NCI-H446 (cell line): ENCODE measurements around the gene PACSIN1.

Source experiments
- DNase-seq, 2 experiments: peaks; one replicate each; lab custom pipeline; 2025; lab: John Stamatoyannopoulos, UW

PACSIN1 gene

DNA sequence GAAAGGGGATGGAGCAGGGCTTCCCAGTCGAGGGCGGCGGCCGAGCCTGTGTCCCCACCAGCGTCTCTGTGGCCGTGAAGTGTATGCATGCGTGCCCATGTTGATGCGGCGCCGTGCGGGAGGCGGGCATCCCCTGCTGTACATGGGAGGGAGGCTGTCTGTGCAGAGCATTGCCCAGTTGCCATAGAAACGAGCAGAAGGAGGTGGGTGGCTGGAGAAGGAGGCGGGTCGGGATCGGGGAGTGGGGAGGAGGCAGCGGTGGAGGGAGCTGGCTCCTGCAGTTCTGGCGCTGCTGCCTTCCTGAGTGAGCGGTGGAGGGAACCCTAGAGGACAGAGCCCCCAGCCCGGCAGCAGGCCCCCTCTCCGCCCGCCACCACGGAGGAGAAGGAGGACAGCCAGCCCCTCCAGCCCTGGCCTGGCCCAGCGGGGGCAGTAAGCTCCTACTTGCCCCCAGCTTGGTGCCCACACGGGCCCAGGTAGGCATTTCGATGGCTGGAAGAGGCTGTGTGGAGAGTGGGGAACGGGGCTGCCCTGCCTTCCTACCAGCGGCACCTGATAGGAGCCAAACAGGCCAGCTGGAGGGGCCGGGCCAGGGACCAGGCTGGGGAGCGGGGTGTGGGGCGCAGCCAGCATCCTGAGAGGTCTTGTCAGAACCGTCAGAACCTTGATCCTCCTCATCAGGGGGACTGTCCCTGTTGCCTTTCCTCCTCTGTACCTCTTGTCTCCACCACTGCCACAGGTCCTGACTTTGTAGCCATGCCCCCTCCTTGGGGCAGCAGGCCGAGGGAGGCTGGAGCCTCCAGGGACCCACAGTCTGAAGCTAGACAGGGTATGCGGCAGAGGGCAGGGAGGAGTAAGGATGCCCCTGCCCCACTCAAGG is 49.0 kb downstream of the PACSIN1 start:
- peak in 1 of 2 experiments; percentile 19 for DNase-seq

DNA sequence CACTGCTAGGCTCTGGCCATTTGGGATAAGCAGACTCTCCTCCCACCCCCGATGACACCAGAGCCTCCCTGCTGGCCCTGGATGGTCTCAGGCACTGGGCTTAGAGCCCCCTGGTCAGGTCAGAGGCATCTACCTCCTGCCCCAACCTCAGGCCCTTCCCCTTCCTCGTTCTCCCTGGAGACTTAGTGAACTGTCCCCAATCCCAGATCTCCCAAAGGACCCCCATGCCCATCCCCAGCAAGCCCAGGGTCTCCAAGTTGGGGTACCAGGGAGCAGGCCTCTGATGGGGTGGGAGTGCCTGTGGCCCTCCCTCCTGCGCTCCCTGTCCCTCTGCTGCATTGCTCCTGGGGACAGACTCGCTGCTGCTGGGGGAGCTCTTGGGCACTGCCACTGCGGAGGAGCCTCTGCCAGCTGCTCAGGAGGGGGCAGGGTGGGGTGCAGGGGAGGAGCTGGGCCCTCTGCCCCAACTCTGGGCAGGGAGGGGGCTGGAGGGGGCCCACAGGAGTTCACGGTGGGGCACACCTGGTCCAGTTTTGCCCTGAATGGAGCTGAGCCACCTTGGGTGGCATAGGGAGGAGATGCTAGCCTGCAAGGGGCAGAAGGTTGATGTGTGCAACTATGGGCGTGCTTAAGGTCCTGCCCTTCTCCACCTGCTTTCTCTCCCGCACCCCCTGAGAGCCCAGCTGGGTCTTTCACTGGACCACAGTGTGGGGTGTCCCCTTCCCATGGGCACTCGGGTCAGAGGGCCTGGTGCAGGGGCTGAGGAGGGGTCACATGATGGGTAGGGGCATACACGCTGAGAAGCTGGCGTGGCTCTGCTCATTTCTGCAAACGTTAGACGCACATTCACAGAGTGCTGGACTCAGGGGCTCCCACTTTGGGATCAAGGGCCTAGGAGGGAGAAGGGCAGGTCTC is 49.9 kb downstream of the PACSIN1 start:
- DNase-seq: no peak

DNA sequence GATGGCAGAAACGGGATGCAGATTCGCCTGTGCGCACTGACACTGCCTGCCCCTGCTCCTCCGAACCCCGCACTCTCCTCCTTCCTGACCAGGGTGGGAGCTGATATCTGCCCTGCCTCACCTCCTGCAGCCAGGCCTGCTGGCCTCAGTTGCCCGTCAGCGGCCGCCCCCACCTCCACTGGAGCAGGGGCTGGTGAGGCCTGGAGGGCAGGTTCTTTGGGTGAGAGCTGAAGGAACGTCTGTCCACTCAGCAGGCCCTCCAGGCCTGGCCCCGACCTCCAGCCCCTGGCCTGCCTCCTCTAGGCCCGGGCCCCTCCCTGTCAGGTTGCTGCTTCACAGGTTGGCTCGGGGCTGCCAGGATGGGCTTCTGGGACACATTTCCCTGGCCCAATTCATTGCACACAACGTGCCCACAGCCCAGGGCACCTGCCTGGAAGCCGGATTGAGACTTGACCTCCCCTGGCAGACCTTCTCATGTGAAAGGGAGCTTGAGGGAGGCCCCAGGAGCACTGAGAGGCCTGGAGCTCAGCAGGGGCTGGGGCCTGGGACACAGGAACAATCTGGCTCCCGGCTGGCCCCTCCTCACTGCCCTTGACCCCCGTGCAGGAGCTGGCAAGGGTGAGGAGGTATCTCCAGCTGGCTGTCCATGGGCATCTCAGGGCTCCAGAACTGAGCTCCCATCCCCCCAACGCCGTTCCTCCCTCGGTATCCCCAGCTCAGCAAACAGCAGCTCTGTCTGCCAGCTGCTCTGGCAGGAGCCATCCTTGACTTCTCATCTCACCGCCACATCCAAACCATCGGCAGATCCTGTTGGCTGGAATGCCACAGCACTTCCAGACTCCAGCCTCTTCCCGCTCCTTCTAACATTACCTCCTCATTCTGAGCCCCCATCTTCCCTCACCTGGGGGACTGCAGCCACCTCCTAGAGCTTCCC is 50.8 kb downstream of the PACSIN1 start:
- DNase-seq: no peak

DNA sequence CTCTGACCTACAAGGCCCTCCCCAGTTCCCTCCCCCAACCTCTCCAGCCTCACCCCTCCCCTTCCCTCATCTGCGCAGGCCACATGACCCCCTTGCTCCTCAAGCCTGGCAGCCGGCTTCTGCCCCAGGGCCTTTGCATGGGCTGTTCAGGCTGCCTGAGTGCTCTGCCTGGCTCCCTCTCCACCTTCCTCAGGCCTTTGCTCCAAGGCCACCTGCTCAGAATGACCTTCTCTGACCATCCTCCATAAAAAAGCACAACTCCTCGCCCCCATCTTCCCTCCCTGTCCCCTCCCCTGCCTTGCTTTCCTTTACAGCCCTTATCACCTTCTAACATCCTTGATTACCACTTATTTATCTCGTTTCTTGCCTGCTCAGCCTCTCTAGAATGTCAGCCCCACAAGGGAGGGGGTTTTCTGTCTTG is 51.6 kb downstream of the PACSIN1 start:
- no peak for DNase-seq

DNA sequence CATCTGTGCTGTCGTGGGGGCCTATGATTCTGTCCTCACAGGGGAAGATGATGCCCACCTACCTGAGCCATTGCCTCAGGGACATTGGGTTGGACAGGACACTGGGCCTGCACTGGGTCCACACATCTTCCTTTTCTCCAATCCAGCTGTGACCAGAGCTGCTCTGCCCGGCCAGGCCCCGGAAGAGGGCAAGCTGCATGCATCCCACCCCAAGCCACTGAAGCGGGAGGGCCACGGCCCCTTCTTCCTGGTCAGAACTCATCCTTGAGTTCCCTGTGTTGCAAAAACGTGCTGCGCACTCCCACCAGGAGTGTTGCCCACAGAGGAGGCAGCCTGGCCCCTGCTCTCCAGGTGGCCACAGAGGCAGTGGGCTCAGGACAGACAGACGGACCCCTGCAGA is 52.1 kb downstream of the PACSIN1 start:
- DNase-seq: no peak

DNA sequence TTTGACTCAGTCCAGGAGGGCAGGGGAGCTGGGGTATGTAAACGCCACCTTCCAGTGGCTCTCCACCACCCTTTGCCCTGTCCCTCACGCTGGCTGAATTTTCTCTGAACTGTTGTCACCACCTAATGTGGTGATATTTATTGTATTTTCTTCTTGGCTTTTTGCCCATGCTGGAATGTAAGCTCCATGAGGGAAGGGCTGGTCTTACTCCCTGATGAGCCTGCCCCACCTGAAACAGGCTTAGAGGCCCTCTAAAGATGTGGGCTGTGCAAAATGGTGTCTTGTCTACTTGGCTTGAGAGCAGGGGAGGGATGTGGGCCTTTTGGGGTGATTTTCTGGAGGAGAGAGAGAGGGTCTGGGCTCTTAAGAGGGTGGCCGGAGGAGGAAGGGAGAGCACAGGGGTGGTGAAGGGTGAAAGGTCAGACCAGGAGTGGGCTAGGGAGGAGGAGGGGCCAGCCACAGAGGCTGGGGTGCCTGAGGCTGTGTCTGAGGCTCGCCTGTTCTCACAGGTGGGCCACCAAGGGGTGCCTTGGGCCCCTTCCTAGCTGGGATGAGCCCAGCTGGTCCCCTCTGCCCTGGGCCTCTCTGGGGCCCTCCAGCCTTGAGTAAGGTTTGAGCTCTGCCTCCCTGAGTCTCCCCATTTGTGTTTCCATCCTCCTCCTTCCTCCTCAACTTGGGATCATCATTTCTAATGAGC is 52.9 kb downstream of the PACSIN1 start:
- no peak for DNase-seq

DNA sequence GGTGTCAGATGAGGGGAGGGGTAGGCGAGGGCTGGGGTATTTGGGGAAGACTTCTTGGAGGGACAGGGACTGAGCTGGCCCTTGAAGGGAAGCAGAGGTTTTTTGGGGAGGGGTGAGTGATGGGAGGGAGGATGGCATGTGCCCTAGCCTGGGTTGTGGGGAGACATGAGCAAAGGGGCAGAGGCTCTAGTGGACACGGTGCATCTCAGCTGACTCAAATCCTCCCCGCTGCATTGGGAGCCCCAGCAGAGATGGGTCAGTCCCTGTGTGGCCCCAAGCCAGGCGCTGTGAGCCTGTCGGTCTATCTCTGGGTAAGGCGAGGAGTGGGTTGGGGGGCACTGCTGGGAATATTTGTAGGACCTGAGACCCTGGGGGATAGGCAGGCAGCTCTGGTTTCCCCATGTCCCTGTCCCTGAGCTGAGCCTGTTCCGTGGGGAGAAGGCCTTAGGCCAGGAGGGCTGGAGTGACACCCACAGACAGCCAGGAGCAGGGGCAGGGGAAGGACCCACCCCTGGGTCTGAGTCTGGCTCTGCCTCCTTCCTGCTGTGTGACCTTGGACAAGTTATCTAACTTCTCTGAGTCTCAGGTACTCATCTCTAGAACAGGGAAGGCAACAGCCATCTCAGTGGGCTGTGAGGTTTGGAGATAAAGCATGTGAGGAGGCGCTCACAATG is 54.2 kb downstream of the PACSIN1 start:
- DNase-seq: no peak

DNA sequence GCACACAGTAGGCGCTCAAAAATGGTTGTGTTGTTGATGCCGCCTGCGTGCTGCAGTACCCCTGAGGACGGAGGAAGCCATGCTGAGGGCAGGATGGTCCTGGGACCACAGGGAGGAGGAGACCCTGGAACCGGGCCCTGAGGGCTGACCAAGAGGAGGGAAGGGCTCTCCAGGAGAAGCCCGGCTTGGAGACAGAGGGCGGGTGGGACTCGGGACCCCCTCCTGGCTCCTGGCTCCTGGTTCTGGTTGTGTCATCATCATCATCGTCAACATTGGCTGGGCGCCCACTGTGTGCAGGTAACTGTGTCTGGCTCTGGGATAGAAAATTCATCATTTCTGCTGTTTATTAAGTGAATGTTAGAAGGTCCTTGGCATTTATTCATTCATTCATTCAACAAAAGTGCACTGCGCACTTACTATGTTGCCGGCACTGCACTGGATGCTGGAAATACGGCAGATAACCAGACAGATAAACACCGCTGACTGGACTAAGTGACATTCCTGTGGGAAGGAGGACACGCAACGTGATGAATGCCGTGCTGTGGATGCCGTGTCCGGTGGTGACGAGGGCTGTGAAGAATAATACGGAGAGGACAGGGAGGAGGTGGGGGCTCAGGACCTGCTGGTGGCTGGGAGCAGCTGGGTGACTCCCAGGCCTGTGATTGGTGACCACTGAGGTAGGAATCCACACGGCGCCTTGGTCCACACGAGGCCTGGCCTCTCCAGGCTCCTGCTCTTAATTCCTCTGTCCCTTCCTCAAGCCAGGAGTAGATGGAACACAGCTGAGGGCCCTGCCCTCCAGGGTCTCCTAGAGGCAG is 55.0 kb downstream of the PACSIN1 start:
- DNase-seq: no peak

DNA sequence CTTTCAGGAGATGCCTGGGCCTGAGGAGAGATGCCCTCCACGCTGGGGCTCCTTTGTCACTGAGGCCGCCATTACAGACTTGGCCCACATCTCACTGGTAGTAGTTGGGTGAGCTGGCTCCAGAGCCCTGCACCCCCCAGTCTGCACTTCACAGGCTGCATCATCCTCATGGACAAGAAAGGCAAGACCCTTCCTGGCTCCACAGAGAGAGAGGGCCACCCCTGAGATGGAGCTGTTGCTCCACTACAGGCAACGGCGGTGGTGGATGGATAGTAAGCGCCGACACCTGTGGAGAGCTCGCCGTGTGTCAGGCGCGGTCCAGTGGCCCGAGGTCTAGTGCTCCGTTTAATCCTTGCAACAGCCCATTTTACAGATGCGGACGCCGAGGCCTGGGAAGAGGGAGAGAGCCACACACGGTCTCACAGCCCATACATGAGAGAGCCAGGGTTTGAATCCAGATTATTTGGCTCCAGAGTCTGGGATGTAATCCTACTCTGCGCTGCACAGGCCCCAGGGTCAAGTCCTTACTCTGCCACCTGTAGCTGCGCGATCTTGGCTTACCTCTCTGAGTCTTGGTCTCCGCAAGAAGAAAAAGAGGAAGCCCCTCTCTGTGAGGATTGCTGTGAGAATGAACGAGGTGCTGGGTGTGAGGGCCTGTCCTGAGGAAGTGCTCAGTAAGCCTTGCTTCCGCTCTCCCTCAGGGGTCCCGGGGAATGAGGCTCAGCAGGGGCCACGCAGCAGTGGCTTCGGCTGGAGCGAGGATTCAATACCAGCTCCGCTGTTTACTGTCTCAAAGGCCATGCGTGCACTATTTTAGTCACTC is 55.8 kb downstream of the PACSIN1 start:
- DNase-seq: no peak

DNA sequence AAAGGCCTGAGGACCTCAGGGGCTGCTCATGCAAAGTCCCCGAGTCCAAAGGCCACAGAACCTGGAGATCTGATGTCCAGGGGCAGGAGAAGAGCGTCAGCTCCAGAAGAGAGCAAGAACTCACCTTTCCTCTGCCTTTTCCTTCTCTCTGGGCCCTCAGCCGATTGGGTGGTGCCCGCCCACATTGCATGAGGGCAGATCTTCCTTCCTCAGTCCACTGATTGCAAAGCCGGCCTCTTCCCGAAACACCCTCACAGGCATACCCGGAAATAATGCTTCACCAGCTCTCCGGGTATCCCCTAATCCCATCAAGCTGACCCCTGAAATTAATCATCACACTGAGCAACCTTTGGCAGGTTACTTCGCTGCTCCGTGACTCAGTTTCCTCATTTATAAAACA is 56.9 kb downstream of the PACSIN1 start:
- DNase-seq: no peak

DNA sequence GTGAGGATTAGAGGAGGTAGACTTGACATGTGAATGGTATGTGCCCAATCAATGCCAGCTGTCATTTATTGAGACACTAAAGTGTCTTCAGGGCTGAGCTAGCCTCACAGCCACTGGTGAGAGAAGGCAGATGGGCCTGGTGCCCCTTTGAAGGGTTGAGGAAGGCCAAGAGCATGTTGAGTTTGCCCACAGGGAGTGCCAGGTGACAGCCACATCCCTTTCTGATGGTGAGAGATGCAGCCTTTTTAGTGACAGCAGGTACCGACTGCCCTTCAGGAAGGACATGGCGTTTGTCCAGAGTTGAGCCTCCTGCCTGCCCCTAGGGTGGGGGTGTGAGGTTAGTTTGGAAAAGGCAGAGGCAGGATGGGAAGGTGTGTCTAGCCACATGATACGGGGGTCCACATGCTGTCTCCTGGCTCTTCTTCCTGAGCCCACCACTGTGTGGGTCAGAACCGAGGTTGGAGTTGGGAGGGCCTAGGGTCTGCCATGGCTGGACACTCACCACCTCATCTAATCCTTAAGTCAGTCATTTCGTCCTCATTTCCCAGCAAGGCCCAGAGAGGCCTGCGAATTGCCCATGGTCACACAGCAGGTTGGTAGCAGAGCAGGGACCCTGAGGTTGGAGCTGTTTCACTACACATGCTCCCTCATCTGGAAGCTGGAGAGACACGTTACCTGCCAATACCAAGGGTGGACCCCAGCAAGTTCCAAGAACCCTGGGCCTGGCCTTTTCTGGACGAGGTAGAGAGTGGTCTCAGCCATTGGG is 57.7 kb downstream of the PACSIN1 start:
- no peak for DNase-seq

DNA sequence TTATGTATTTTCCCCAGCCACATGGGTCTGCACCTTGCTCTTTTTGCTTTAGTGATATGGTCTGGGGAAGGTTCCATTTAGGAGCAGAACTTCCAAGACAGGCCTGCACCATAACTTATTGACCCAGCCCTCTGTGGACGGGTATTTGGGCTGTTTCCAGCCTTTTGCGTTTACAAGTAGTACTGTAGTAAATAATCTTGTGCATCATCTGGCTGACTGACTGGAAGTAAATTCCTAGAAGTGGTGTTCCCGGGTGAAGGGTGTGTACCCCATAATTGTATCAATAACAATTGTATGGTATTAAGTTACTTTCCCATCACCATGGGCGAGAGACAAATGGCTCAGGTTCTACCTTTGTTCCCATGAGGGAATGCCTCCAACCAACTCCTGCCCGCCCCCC is 58.6 kb downstream of the PACSIN1 start:
- no peak for DNase-seq

DNA sequence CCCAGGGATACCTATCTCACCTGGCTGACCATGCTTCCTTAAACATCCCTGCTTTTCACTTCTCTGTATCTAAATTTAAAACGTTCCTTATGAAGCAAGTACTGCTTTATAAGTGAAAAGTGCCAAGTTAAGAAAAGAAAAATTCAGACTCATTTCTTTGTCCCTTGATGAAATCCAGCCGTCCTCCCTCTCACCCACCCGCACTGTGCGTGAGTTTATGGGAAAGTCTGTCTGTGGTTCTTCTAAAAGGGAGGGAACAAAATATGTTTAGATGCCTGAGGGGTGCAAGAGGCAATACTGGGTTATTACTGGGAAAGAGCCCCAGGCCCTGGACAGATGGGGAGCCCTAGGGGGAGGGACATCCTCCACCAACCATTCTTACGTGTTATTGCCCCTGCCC is 59.1 kb downstream of the PACSIN1 start:
- no peak for DNase-seq

DNA sequence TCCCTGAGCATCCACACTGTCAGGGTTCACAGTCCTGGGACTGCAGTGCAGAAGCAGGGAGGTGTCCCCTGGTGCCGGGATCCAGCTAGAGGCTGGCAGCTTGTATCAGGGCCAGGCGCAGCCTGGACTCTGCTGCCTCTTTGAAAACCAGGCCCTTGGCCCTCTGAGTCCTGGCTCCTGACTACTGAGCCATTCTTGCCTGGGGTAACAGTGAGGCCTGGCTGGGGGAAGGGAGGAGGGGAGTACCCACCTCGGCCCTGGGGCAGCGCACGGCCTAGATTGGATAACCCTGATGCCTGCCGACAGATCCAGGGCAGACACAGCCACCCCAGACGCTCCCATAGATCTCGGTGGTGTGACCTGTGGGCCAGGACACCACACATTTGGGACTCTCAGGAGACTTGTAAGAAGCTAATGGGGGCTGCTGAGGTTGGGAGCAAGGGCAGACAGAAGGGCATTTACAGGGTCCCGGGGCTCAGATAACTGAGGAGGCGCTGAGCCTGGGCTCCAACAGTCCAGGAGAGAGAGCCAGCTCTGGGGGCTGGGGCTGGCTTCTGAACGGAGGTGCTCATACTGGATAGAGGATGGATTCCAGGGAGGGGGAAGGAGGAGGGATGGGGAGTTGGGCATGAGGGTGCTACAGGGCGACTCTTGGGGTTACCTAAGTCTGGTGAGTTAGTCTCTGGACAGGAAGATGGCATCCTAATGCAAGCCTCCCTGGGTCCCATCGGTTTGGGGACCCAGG is 59.7 kb downstream of the PACSIN1 start:
- no peak for DNase-seq

DNA sequence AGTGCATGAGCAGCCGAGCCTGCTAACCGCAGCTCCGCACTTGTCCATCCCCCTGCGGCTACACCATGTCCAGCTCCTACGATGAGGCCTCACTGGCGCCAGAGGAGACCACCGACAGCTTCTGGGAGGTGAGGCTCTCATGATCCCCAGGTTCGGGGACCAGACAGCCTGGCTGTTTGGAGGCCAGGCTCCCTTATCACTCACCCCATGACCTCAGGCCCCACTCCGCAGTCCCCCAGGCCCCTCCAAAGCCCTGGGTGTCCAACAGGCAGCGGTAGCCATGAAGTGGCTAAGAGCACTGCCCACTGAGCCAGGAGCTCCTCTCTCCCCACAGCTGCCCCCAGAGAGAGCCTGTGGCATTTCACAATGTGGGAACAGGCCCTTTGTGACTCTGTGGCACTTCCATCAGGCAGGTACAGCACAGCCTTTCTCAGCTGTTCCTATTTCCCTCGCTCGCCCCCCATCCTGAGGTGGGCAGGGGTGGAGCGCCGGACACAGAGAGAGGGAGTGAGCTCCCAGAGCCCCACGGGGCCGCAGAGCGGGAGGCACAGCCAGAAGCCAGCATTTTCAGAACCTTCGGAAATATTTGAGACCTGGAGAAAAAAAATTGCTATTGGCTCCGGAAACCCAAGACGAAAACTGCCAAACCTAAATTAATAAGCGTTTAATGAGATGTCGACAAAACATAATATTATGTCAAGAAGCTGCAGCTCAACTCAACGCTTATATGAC is 60.5 kb downstream of the PACSIN1 start:
- no peak for DNase-seq

DNA sequence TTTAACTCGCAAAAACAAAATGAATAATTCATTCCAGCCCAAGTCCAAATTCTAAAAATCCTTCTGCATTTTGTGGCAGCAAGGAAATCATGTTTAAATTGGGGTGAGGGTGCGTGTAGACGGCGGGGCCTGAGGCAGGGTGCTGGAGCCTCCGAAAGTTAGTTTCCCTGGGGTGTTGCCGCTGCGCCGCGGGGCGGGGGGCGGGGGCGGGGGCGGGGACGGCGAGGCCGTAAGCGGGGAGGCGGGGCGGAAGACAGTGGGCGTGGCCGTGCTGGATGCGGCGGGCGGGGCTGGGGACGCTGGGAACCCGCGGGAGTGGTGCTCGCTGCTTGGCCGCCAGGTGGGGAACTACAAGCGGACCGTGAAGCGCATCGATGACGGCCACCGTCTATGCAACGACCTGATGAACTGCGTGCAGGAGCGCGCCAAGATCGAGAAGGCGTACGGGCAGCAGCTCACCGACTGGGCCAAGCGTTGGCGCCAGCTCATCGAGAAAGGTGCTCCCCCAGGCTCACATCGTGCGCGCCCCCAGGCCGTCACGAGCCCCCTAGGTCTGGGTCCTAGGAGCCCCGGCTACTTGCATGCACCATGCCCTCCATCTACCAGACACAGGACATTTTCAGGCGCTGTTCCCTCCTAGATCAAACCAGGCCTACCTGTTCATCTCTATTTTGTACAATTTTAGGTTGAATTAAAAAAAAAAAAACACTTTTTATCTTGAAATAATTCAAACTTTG is 61.3 kb downstream of the PACSIN1 start:
- peak; percentile 47 to 87 for DNase-seq
